CD4-positive, alpha-beta T cell (primary cell): ENCODE results near the gene PCGF3. TPM values are rescaled to one million over a fixed set of nuclear protein-coding genes. Genes with fewer than 3 reads are reported as not detected.
A peak's percentile ranks its signal among the peaks of the same experiment; 100 is the strongest.

Experiments used
- ATAC-seq: fragments of 200-7000 bp; cut with Tn5 transposase; one replicate; pipeline ENCODE4 v1.10.0; 2022; ENCODE audit warnings: mild to moderate bottlenecking; ENCODE audit not compliant: poor library complexity
- CTCF ChIA-PET: fragments of 350-600 bp; sonication (Branson Sonifier 250); formaldehyde crosslinking; loops from one replicate; lab custom pipeline; 2021; ENCODE audit warnings: antibody characterized with exemption, inconsistent platforms; lab: Charles Lee
- POLR2A ChIA-PET: fragments of 350-600 bp; sonication (Branson Sonifier 250); formaldehyde crosslinking; loops from one replicate; lab custom pipeline; 2021; ENCODE audit warnings: antibody characterized with exemption, inconsistent platforms; lab: Charles Lee
- DNase-seq, 14 experiments: peaks; one replicate each; pipeline ENCODE4 v3.0.0-alpha.2; 2013 to 2020; ENCODE audit warnings: mixed read lengths in 2 of 14
- H3K27ac ChIP-seq, 2 donors: one replicate each; pipeline versions ENCODE4 v1.5.1 to v1.7.0; 2013; ENCODE audit warnings: low read length in 2 of 2, low read depth in 1 of 2, mild to moderate bottlenecking in 1 of 2
- H3K27me3 ChIP-seq, 2 experiments: 1 replicate in 1 of 2; 2 replicates in 1 of 2; pipeline versions ENCODE4 v1.6.1 to v1.7.0; 2013; ENCODE audit warnings: low read length in 2 of 2, control low read depth in 1 of 2, mild to moderate bottlenecking in 1 of 2, moderate library complexity in 1 of 2; ENCODE audit not compliant: insufficient read depth in 2 of 2, control insufficient read depth in 1 of 2
- H3K36me3 ChIP-seq: one replicate; pipeline ENCODE4 v1.6.1; 2013; ENCODE audit warnings: low read length, control low read depth; ENCODE audit not compliant: insufficient read depth
- H3K4me1 ChIP-seq: one replicate; pipeline ENCODE4 v1.6.1; 2013; ENCODE audit warnings: low read length, control low read depth; ENCODE audit not compliant: insufficient read depth
- H3K4me3 ChIP-seq: one replicate; pipeline ENCODE4 v1.5.1; 2013; ENCODE audit warnings: mild to moderate bottlenecking, low read length, moderate library complexity
- H3K9me3 ChIP-seq, 2 experiments: 1 replicate in 1 of 2; 2 replicates in 1 of 2; pipeline versions ENCODE4 v1.6.1 to v1.7.0; 2013; ENCODE audit warnings: low read length in 2 of 2, mild to moderate bottlenecking in 2 of 2, control low read depth in 1 of 2, moderate library complexity in 1 of 2; ENCODE audit not compliant: control insufficient read depth in 1 of 2, insufficient read depth in 1 of 2
- H3K27ac Mint-ChIP-seq: one replicate; pipeline ENCODE4 v1.8.0; 2020; ENCODE audit warnings: mixed read lengths
- H3K27me3 Mint-ChIP-seq: one replicate; pipeline ENCODE4 v1.8.0; 2021; ENCODE audit warnings: mixed read lengths
- H3K36me3 Mint-ChIP-seq: one replicate; pipeline ENCODE4 v1.8.0; 2021; ENCODE audit warnings: low read depth, mixed read lengths
- H3K4me1 Mint-ChIP-seq: one replicate; pipeline ENCODE4 v1.8.0; 2021; ENCODE audit warnings: low read depth, mixed read lengths
- H3K4me3 Mint-ChIP-seq: one replicate; pipeline ENCODE4 v1.8.0; 2020; ENCODE audit warnings: mild to moderate bottlenecking, mixed read lengths
- H3K9me3 Mint-ChIP-seq: one replicate; pipeline ENCODE4 v1.8.0; 2020; ENCODE audit warnings: mixed read lengths
- intact Hi-C, 2 experiments: fragments of 100-400 bp; cut with DNase I in 1 of 2; cut with micrococcal nuclease in 1 of 2; formaldehyde crosslinking; loops; one replicate each; pipeline versions ENCODE4 v1.15.1 to v1.9.0; 2023 to 2025; cut with DNase I, micrococcal nuclease
- total RNA-seq, 174 experiments: library from RNA in 2 of 174; stranded (reverse) in 2 of 174; gene quantifications; one replicate each; pipeline ENCODE4 v1.2.3 and lab custom pipeline; 2021 to 2026
- TF ChIP-seq, protein P1 (sequence below): fragments of 200-600 bp; IDR thresholded peaks from one replicate; pipeline ENCODE4 v1.8.0; 2022; ENCODE audit warnings: antibody characterized with exemption, mild to moderate bottlenecking

PCGF3 gene
- total RNA-seq, 2 experiments from 2014 or later = 45.1 to 48.6 TPM

- Histone ChIP-seq H3K9me3 (peaks cover 0 to 8% of the 10 kb centered on the region in 2 experiments), H3K4me3 (peak overlapping the region; percentile 46), H3K4me1 (peaks cover 47% of the 10 kb centered on the region), H3K27ac (no peak overlapping the region), H3K27me3 (peaks cover 36 to 40% of the 10 kb centered on the region in 2 experiments), H3K36me3 (no peaks in the 10 kb centered on the region)
- no peak for ATAC-seq
- ChIA-PET POLR2A (interaction anchor here (0.8 to 1.6 kb wide), 2 partner anchors 11 to 137 kb away, joined by 3 to 9 read pairs; no protein-coding TSS in a partner anchor), CTCF (no interaction called here)
- Mint-ChIP-seq H3K27me3 (peaks cover 48% of the 10 kb centered on the region), H3K4me1 (peaks cover 23% of the 10 kb centered on the region), H3K4me3 (peak overlapping the region; percentile 81), H3K9me3 (no peaks in the 10 kb centered on the region), H3K36me3 (no peaks in the 10 kb centered on the region), H3K27ac (peak overlapping the region; percentile 81)
- intact Hi-C loops = no loop called here
- DNase-seq = no peak
- TF ChIP-seq, protein P1, sequence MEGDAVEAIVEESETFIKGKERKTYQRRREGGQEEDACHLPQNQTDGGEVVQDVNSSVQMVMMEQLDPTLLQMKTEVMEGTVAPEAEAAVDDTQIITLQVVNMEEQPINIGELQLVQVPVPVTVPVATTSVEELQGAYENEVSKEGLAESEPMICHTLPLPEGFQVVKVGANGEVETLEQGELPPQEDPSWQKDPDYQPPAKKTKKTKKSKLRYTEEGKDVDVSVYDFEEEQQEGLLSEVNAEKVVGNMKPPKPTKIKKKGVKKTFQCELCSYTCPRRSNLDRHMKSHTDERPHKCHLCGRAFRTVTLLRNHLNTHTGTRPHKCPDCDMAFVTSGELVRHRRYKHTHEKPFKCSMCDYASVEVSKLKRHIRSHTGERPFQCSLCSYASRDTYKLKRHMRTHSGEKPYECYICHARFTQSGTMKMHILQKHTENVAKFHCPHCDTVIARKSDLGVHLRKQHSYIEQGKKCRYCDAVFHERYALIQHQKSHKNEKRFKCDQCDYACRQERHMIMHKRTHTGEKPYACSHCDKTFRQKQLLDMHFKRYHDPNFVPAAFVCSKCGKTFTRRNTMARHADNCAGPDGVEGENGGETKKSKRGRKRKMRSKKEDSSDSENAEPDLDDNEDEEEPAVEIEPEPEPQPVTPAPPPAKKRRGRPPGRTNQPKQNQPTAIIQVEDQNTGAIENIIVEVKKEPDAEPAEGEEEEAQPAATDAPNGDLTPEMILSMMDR = no peak
These were observed 87.6 kb downstream of the PCGF3 start for GRCh38 chr4:793093-793861.

- H3K36me3 ChIP-seq = no peaks in the 10 kb centered on the region
- intact Hi-C loops = no loop called here
- POLR2A ChIA-PET = interaction anchor here (1.6 kb wide), 1 partner anchor 12 kb away, joined by 9 read pairs; no protein-coding TSS in a partner anchor
- no peak overlapping the region for H3K4me3 ChIP-seq
- Mint-ChIP-seq H3K27ac (no peak overlapping the region), H3K27me3 (peaks cover 48% of the 10 kb centered on the region), H3K36me3 (no peaks in the 10 kb centered on the region), H3K4me1 (peaks cover 23% of the 10 kb centered on the region), H3K9me3 (no peaks in the 10 kb centered on the region), H3K4me3 (peak overlapping the region; percentile 45)
- H3K4me1 ChIP-seq = peaks cover 53% of the 10 kb centered on the region
- ATAC-seq (no peak), DNase-seq (peak in 1 of 14 experiments; percentile 20)
- peaks cover 36 to 40% of the 10 kb centered on the region in 2 experiments for H3K27me3 ChIP-seq
- TF ChIP-seq, protein P1 = no peak
- CTCF ChIA-PET = no interaction called here
- no peak overlapping the region for H3K27ac ChIP-seq
- H3K9me3 ChIP-seq = peaks cover 0 to 8% of the 10 kb centered on the region in 2 experiments
These were observed 88.4 kb downstream of the PCGF3 start for GRCh38 chr4:793941-794621.

DNA sequence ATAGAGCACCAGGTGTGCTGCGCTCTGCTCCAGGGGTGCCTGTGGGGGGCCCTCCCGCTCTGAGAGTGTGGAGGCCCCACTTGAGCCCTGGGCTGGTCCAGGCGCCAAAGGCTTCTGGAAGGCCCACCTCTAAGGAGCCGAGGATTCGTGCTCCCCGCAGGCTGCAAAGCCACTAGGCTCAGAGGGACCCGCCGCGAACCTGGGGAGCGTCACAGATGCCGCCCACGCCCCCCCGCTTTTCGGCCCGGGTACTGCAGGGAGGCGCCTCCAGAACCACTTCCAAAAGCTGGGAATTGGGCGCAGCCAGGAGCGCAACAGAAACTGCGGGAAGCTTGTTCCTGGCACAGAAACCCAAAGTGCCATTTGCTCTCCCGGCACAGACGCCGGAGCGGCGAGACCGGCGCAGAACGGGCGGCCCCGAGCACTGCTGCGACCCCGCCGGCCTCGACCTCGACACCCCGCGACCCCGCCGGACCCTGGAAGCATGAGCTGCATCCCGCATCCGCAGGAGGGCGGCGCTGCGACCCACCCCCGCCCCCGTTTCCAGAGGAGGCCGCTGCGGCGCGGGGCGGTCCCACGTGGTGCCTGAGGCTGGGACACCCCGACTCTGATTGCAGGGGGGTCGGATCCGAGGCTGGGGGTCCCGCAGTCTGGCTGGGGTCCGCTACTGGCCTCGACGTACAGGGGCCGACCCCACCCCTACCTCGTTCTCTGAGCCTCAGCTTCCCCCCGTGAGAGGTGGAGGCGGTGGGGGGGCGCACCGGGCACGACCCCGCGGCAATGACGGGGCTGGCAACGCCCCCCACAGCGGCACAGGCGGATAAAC is 89.5 kb downstream of the PCGF3 start:
- H3K4me1 ChIP-seq = peaks cover 63% of the 10 kb centered on the region
- H3K27ac ChIP-seq = no peak overlapping the region
- Mint-ChIP-seq H3K27ac (no peak overlapping the region), H3K4me1 (peaks cover 23% of the 10 kb centered on the region), H3K27me3 (peaks cover 51% of the 10 kb centered on the region), H3K36me3 (no peaks in the 10 kb centered on the region), H3K4me3 (peak overlapping the region; percentile 45), H3K9me3 (no peaks in the 10 kb centered on the region)
- ChIA-PET CTCF (no interaction called here), POLR2A (interaction anchor here (1.6 kb wide), 1 partner anchor 13 kb away, joined by 9 read pairs; no protein-coding TSS in a partner anchor)
- TF ChIP-seq, protein P1 = no peak
- intact Hi-C loops = no loop called here
- no peaks in the 10 kb centered on the region for H3K36me3 ChIP-seq
- ATAC-seq (no peak), DNase-seq (no peak)
- H3K27me3 ChIP-seq = peaks cover 36 to 40% of the 10 kb centered on the region in 2 experiments
- peaks cover 0 to 8% of the 10 kb centered on the region in 2 experiments for H3K9me3 ChIP-seq
- H3K4me3 ChIP-seq = peak overlapping the region; percentile 12
